Tibial artery (tissue), 4 donors: Measurements from ENCODE around the gene PNRC1.

ENCODE experiments used
- DNase-seq, 2 donors: peaks; one replicate each; pipeline ENCODE4 v3.0.0-alpha.2; 2019
- H3K27ac ChIP-seq, 2 donors: fragments of 200-600 bp; sonication (generic) in 1 of 2; 1 replicate in 1 of 2; 2 replicates in 1 of 2; pipeline ENCODE4 v1.5.1; 2018 to 2019; ENCODE audit warnings: mild to moderate bottlenecking in 1 of 2
- H3K27me3 ChIP-seq, 2 donors: fragments of 200-600 bp; sonication (generic) in 1 of 2; one replicate each; pipeline versions ENCODE4 v1.5.1 to v1.6.0; 2016 to 2019
- H3K36me3 ChIP-seq, 3 donors: fragments of 200-600 bp; sonication (generic) in 2 of 3; one replicate each; pipeline ENCODE4 v1.5.1; 2016 to 2019; ENCODE audit warnings: mild to moderate bottlenecking in 2 of 3
- H3K4me1 ChIP-seq, 4 donors: fragments of 200-600 bp; sonication (generic) in 2 of 4; 1 replicate in 3 of 4; 2 replicates in 1 of 4; pipeline ENCODE4 v1.5.1; 2016 to 2019
- H3K4me3 ChIP-seq, 2 donors: fragments of 200-600 bp; sonication (generic) in 1 of 2; 1 replicate in 1 of 2; 2 replicates in 1 of 2; pipeline ENCODE4 v1.5.1; 2018 to 2019; ENCODE audit warnings: mild to moderate bottlenecking in 2 of 2
- H3K9me3 ChIP-seq, 3 donors: fragments of 200-600 bp; sonication (generic) in 1 of 3; one replicate each; pipeline ENCODE4 v1.5.1; 2016 to 2019
- CTCF ChIP-seq, 2 experiments: fragments of 200-600 bp in 1 of 2; fragments of 450-650 bp in 1 of 2; IDR thresholded peaks; one replicate each; pipeline ENCODE4 v1.5.1; 2017 to 2019; ENCODE audit warnings: antibody characterized with exemption in 2 of 2, mild to moderate bottlenecking in 1 of 2, moderate library complexity in 1 of 2
- intact Hi-C: fragments of 100-400 bp; cut with DNase I; formaldehyde crosslinking; loops from one replicate; pipeline ENCODE4 v1.15.0; 2023; ENCODE audit warnings: low total_unique reads

Gene PNRC1

GRCh38 chr6:89085409-89086205 is 5.1 kb downstream of the PNRC1 start:
- Histone ChIP-seq H3K27me3 (no peaks in the 10 kb centered on the region), H3K9me3 (no peaks in the 10 kb centered on the region), H3K4me3 (peak overlapping the region in 1 of 2 donors; percentile 5), H3K4me1 (peaks cover 0 to 61% (median 28%) of the 10 kb centered on the region in 4 donors), H3K36me3 (peaks cover 27 to 39% (median 34%) of the 10 kb centered on the region in 3 donors), H3K27ac (peak overlapping the region in 1 of 2 donors; percentile 99)
- DNase-seq: no peak
- no peak for TF ChIP-seq CTCF (IDR thresholded peaks at IDR 0.05)
- intact Hi-C loops: no loop called here

DNA sequence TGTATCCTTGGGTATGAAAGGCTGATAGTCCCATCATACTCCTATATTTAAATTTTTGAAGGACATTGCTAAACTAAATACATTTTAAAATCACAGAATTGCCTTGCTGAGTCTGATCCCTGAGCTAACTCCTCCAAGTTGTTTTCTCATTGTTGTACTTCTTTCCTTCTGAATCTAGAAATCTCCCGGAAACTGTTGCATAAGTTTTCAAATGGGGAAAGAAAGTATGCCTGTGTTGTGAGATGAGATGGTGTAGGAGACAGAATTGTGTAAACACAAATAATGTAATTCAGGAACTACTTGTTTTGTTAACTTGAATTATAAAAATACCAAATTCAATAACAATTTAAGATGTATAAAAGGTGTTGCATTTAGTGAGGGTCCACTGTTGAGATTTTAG is 7.3 kb downstream of the PNRC1 start:
- peaks cover 0 to 60% (median 28%) of the 10 kb centered on the region in 4 donors for H3K4me1 ChIP-seq
- H3K27ac ChIP-seq: no peak overlapping the region
- TF ChIP-seq CTCF (IDR thresholded peaks at IDR 0.05): no peak
- no peaks in the 10 kb centered on the region for H3K27me3 ChIP-seq
- peaks cover 27 to 34% (median 33%) of the 10 kb centered on the region in 3 donors for H3K36me3 ChIP-seq
- no peaks in the 10 kb centered on the region for H3K9me3 ChIP-seq
- no peak for DNase-seq
- intact Hi-C loops: no loop called here
- H3K4me3 ChIP-seq: no peak overlapping the region

DNA sequence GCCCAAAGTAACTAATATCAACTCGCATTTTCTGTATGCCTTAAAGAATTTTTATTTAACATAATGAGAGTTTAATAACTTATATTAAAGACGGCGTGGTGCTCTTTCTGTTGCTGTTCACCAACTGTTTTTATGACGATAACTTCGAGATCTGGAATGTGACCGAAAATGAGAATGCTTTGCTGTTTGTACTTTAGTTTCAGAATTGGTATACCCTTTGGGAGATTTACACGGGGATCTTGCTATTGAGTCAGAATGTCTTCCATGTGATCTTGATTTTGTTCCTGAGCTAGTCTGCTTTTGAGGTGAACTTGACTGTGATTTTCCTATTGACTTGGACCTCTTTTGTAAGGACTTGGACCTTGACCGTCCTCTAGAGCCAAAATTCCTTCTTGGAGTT is 17.9 kb downstream of the PNRC1 start:
- peaks cover 0 to 14% (median 0%) of the 10 kb centered on the region in 4 donors for H3K4me1 ChIP-seq
- intact Hi-C loops: no loop called here
- no peaks in the 10 kb centered on the region for H3K27me3 ChIP-seq
- H3K9me3 ChIP-seq: no peaks in the 10 kb centered on the region
- no peak for DNase-seq
- no peaks in the 10 kb centered on the region for H3K36me3 ChIP-seq
- no peak overlapping the region for H3K27ac ChIP-seq
- H3K4me3 ChIP-seq: no peak overlapping the region
- no peak for TF ChIP-seq CTCF (IDR thresholded peaks at IDR 0.05)

DNA sequence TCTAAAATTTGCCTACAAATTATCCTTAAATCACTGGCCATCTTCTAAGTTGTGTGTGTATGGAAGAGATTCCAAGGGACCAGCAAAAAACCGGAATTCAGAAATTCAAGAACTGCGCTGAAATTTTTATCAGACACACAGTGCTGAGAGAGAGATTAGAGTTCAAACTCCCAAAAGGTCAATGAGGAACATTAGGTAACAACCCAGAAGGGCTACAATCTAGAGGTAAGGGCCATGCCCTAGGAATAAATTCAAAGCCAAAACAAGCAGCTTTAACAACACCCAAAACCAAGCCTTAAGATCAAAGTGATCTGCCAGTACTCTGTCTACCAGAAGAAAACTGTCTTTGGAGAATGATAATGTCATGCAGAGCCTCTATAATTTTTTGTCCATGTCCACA is 19.6 kb downstream of the PNRC1 start:
- intact Hi-C loops: no loop called here
- TF ChIP-seq CTCF (IDR thresholded peaks at IDR 0.05): no peak
- no peak overlapping the region for H3K27ac ChIP-seq
- no peak overlapping the region for H3K4me3 ChIP-seq
- H3K9me3 ChIP-seq: no peaks in the 10 kb centered on the region
- H3K4me1 ChIP-seq: peaks cover 0 to 14% (median 0%) of the 10 kb centered on the region in 4 donors
- DNase-seq: no peak
- no peaks in the 10 kb centered on the region for H3K27me3 ChIP-seq
- peaks cover 0 to 6% (median 0%) of the 10 kb centered on the region in 3 donors for H3K36me3 ChIP-seq

- no peaks in the 10 kb centered on the region for H3K4me1 ChIP-seq
- no peak for DNase-seq
- H3K36me3 ChIP-seq: no peaks in the 10 kb centered on the region
- H3K4me3 ChIP-seq: no peak overlapping the region
- no peak for TF ChIP-seq CTCF (IDR thresholded peaks at IDR 0.05)
- intact Hi-C loops: no loop called here
- H3K9me3 ChIP-seq: no peaks in the 10 kb centered on the region
- H3K27ac ChIP-seq: no peak overlapping the region
- no peaks in the 10 kb centered on the region for H3K27me3 ChIP-seq
These were observed 29.7 kb downstream of the PNRC1 start for GRCh38 chr6:89110284-89110683.
